Measurements from ENCODE around the gene LSG1.

DNA sequence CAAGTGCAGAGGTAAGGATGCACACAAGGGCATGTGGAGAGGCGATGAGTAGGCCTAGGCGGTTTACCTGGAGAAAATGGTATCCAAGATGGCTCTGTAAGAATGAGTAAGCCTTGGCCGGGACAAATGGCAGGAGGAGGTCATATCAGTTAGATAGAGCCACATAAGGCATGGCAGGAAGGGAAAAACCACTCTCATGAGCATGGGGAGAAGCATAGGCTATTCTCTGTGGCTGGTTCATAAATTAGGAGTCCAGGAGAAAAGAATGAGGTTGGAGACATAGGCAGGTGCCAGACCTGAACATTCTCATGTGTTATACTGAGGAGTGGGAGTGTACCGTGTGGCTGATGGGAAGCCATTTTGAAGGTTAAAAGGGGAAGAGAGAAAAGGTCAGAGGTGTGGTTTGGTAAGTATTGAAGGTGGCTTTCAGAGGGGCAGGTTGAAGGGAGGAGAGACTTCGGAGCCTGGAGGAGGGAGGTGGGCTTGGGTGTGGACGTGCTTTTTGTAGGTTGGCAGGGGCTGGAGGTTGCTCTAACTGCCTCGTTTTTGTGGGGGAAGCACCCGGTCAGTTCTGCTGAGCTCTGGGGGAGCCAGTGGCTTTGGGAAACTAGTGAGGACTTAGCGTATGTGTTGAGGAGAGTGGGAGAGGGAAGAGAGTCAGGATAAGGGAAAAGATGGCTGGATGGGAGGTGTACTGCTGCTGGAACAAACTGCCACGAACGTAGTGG lies 9.1 kb upstream of the LSG1 start:
- no peak for TF ChIP-seq TAF1 (CRISPR knock-in tag; IDR thresholded peaks at IDR 0.05)
- TF ChIP-seq, protein P1, sequence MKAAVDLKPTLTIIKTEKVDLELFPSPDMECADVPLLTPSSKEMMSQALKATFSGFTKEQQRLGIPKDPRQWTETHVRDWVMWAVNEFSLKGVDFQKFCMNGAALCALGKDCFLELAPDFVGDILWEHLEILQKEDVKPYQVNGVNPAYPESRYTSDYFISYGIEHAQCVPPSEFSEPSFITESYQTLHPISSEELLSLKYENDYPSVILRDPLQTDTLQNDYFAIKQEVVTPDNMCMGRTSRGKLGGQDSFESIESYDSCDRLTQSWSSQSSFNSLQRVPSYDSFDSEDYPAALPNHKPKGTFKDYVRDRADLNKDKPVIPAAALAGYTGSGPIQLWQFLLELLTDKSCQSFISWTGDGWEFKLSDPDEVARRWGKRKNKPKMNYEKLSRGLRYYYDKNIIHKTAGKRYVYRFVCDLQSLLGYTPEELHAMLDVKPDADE (CRISPR knock-in tag; IDR thresholded peaks at IDR 0.05), result no peak
- no peak for TF ChIP-seq SRF (IDR thresholded peaks at IDR 0.05; ENCODE audit: low read depth, low read length)
- no peak for TF ChIP-seq KDM4B (CRISPR knock-in tag; IDR thresholded peaks at IDR 0.05)
- no peak for TF ChIP-seq RNF2 (conservative IDR thresholded peaks at IDR 0.05; ENCODE audit: low read depth)
- TF ChIP-seq EZH2 (conservative IDR thresholded peaks at IDR 0.05; ENCODE audit: low read depth, low read length), result no peak
- no peak for TF ChIP-seq ONECUT2 (CRISPR knock-in tag; IDR thresholded peaks at IDR 0.05)
- TF ChIP-seq ZNF672 (CRISPR knock-in tag; IDR thresholded peaks at IDR 0.05), result no peak

Measured in HepG2 (cell line).